Endodermal cell (in vitro differentiated cells): Measurements from ENCODE around the gene PDZD4. TPM values are rescaled to one million over a fixed set of nuclear protein-coding genes. Genes with fewer than 3 reads are reported as not detected.

ENCODE experiments used
- DNase-seq: peaks from one replicate; pipeline ENCODE4 v3.0.0-alpha.2; 2017
- H3K27ac ChIP-seq: 2 replicates; pipeline ENCODE4 v1.5.1; 2013; ENCODE audit warnings: mild to moderate bottlenecking, low read depth, low read length, moderate library complexity
- H3K27me3 ChIP-seq: 2 replicates; pipeline ENCODE4 v1.6.1; 2013; ENCODE audit warnings: mild to moderate bottlenecking, low read length, moderate library complexity; ENCODE audit not compliant: insufficient read depth, control insufficient read depth, poor library complexity, severe bottlenecking
- H3K36me3 ChIP-seq: 2 replicates; pipeline ENCODE4 v1.7.0; 2013; ENCODE audit warnings: mild to moderate bottlenecking, low read length, moderate library complexity; ENCODE audit not compliant: control insufficient read depth, insufficient read depth
- H3K4me1 ChIP-seq: one replicate; pipeline ENCODE4 v1.7.0; 2013; ENCODE audit warnings: low read length; ENCODE audit not compliant: control insufficient read depth, insufficient read depth
- H3K4me3 ChIP-seq: 2 replicates; pipeline ENCODE4 v1.5.1; 2013; ENCODE audit warnings: mild to moderate bottlenecking, low read length, moderate library complexity
- H3K9ac ChIP-seq: 2 replicates; pipeline ENCODE4 v1.6.1; 2013; ENCODE audit warnings: mild to moderate bottlenecking, low read length, moderate library complexity; ENCODE audit not compliant: poor library complexity, severe bottlenecking; ENCODE audit errors: extremely low read depth
- H3K9me3 ChIP-seq: 2 replicates; pipeline ENCODE4 v1.6.1; 2013; ENCODE audit warnings: mild to moderate bottlenecking, low read length, moderate library complexity; ENCODE audit not compliant: control insufficient read depth
- H3K27ac Mint-ChIP-seq: 2 replicates; pipeline ENCODE4 v1.8.0; 2020; ENCODE audit warnings: mixed read lengths
- H3K27me3 Mint-ChIP-seq: 2 replicates; pipeline ENCODE4 v1.8.0; 2021; ENCODE audit warnings: mild to moderate bottlenecking, mixed read lengths; ENCODE audit not compliant: insufficient read depth
- H3K36me3 Mint-ChIP-seq: 2 replicates; pipeline ENCODE4 v1.8.0; 2020; ENCODE audit warnings: low read depth, mixed read lengths
- H3K4me1 Mint-ChIP-seq: 2 replicates; pipeline ENCODE4 v1.8.0; 2020; ENCODE audit warnings: mixed read lengths
- H3K4me3 Mint-ChIP-seq: 2 replicates; pipeline ENCODE4 v1.8.0; 2020; ENCODE audit warnings: mild to moderate bottlenecking, moderate library complexity, mixed read lengths
- H3K9me3 Mint-ChIP-seq: 2 replicates; pipeline ENCODE4 v1.8.0; 2020; ENCODE audit warnings: mild to moderate bottlenecking, mixed read lengths
- WGBS, 2 experiments: methylation state at CpG; one replicate each; pipeline versions ENCODE4 v1.1.5 to v1.1.7; 2013; ENCODE audit warnings: missing lambda C conversion rate in 2 of 2, mixed read lengths in 1 of 2; ENCODE audit not compliant: insufficient coverage in 1 of 2, insufficient read length in 1 of 2; 5-methylcytosine and 5-hydroxymethylcytosine counted together
- total RNA-seq, 2 donors: library from RNA; stranded (reverse); fragmentation: NEBNext Ultra II Directional in 1 of 2; extraction: Animal tissue kit (Norgen Biotek cat#: 25700) in 1 of 2; gene quantifications; 2 replicates in 1 of 2; 3 replicates in 1 of 2; pipeline ENCODE4 v1.2.1, GENCODE V29; 2021
- TF ChIP-seq, protein P1 (sequence below): fragments of 200-600 bp; sonication (generic); conservative IDR thresholded peaks from 2 replicates; pipeline ENCODE4 v1.5.0; 2021; ENCODE audit warnings: antibody characterized with exemption, mild to moderate bottlenecking

PDZD4 gene
- total RNA-seq, 2 donors from 2014 or later = 30.1 to 68.3 TPM

DNA sequence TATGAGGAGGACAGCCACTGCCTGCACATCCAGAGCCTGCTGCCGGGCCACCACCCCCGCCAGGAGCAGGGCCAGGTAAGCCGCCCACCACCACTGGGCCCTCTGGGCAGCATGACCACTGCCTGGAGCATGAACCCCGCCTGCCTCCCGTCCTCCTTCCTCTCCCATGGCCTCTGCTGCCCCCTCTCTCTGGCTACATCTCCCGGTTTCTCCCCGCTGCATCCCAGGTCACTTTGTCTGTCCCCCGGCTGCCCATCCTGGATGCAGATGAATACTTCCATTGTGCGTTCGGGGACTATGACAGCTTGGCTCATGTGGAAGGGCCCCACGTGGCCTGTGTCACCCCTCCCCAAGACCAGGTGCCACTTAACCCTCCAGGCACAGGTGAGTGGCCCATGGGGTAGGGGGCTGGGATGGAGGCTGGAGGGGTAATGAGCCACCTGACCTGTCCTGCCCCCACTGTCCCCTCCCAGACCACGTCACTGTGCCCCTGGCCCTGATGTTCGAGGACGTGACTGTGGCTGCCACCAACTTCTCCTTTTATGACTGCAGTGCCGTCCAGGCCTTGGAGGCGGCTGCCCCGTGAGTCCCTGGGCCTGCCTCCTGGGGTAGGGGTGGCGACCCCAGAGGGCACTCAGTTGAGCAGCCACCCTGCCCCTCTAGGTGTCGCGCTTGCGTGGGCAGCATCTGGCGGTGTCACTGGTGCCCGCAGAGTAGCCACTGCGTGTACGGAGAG, 60.3 kb downstream of the PDZD4 start:
- no peaks in the 10 kb centered on the region for H3K36me3 Mint-ChIP-seq
- peak; percentile 36 for DNase-seq
- H3K4me3 ChIP-seq = no peak overlapping the region
- H3K27me3 ChIP-seq = no peaks in the 10 kb centered on the region
- no peaks in the 10 kb centered on the region for H3K4me1 ChIP-seq
- WGBS, 2 experiments = 80 to 91% methylated on average over 2 to 24 of the region's 25 CpGs
- H3K27ac ChIP-seq = no peak overlapping the region
- no peak overlapping the region for H3K9ac ChIP-seq
- no peak overlapping the region for H3K4me3 Mint-ChIP-seq
- no peaks in the 10 kb centered on the region for H3K4me1 Mint-ChIP-seq
- TF ChIP-seq, protein P1, sequence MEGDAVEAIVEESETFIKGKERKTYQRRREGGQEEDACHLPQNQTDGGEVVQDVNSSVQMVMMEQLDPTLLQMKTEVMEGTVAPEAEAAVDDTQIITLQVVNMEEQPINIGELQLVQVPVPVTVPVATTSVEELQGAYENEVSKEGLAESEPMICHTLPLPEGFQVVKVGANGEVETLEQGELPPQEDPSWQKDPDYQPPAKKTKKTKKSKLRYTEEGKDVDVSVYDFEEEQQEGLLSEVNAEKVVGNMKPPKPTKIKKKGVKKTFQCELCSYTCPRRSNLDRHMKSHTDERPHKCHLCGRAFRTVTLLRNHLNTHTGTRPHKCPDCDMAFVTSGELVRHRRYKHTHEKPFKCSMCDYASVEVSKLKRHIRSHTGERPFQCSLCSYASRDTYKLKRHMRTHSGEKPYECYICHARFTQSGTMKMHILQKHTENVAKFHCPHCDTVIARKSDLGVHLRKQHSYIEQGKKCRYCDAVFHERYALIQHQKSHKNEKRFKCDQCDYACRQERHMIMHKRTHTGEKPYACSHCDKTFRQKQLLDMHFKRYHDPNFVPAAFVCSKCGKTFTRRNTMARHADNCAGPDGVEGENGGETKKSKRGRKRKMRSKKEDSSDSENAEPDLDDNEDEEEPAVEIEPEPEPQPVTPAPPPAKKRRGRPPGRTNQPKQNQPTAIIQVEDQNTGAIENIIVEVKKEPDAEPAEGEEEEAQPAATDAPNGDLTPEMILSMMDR = no peak
- peaks cover 31% of the 10 kb centered on the region for H3K9me3 Mint-ChIP-seq
- H3K9me3 ChIP-seq = no peaks in the 10 kb centered on the region
- no peak overlapping the region for H3K27ac Mint-ChIP-seq
- no peaks in the 10 kb centered on the region for H3K27me3 Mint-ChIP-seq
- no peaks in the 10 kb centered on the region for H3K36me3 ChIP-seq

DNA sequence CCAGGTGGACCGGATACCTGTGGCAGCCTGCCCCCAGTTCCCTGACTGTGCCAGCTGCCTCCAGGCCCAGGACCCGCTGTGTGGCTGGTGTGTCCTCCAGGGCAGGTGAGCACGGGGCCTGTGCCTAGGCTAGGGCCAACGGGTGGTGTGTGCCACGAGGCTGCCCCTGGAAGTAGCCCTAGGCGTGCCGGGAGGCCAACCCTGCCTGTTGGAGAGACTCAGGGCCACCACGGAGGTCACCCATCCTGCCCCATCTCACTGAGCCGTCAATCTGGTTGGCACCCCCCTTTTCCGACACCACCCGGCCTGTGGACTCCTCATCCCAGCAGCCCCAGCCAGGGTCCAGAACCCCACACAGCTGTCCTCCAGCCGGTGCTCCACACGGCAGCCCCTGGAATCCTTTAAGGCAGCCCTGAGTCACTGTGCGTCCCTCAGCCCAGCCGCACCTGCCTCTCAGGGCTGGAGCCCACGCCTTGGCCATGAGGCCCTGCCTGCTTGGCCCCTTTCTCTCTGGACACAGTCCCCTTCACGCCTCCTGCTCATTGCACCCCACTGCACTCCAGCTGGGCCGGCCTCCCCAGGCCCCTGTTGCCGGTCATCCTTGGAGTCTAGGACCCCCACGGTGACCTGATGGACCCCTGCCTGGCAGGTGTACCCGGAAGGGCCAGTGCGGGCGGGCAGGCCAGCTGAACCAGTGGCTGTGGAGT, 61.0 kb downstream of the PDZD4 start:
- Histone ChIP-seq H3K36me3 (no peaks in the 10 kb centered on the region), H3K27me3 (no peaks in the 10 kb centered on the region), H3K4me1 (no peaks in the 10 kb centered on the region), H3K4me3 (no peak overlapping the region), H3K27ac (no peak overlapping the region), H3K9me3 (no peaks in the 10 kb centered on the region), H3K9ac (no peak overlapping the region)
- H3K36me3 Mint-ChIP-seq = no peaks in the 10 kb centered on the region
- no peak overlapping the region for H3K27ac Mint-ChIP-seq
- TF ChIP-seq, protein P1 = no peak
- no peaks in the 10 kb centered on the region for H3K4me1 Mint-ChIP-seq
- peaks cover 31% of the 10 kb centered on the region for H3K9me3 Mint-ChIP-seq
- WGBS, 2 experiments = 88 to 93% methylated on average over 6 to 23 of the region's 23 CpGs
- H3K4me3 Mint-ChIP-seq = no peak overlapping the region
- no peaks in the 10 kb centered on the region for H3K27me3 Mint-ChIP-seq
- DNase-seq = peak; percentile 29

DNA sequence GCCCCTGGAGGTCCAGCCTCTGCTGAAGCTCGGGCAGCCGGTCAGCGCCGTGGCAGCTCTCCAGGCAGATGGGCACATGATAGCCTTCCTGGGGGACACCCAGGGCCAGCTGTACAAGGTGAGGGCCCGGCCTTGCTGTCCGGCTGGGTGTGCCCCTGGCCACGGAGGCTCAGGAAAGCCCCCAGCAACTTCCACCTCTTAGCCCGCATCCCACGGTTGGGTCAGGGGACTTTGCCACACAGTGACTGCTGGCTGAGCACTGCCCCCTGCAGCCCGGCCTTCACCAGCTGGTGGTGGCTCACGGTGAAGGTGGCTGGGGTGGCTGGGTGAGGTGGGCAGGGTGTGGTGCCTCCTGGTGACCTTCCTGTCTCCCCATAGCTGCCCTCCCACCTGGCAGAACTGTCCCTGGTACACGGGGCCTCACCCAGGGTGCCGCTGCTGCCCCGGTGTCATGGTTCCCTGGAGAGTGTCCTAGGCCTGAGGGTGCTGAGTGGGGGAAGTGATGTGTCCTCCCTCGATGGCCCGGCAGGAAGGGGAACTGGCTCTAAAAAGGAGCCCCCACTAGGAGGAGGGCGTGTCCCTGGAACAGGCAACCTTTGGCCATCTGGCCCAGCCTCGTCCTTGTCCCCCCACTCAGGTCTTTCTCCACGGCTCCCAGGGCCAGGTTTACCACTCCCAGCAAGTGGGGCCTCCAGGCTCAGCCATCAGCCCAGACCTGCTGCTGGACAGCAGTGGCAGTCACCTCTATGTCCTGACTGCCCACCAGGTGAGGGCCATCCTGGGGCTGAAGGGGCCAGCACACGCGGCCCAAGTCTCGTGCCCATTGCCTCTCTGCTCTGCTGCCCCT, 61.8 kb downstream of the PDZD4 start:
- Histone ChIP-seq H3K36me3 (no peaks in the 10 kb centered on the region), H3K27ac (no peak overlapping the region), H3K9ac (no peak overlapping the region), H3K4me1 (no peaks in the 10 kb centered on the region), H3K9me3 (no peaks in the 10 kb centered on the region), H3K4me3 (no peak overlapping the region), H3K27me3 (no peaks in the 10 kb centered on the region)
- no peak overlapping the region for H3K4me3 Mint-ChIP-seq
- H3K36me3 Mint-ChIP-seq = no peaks in the 10 kb centered on the region
- H3K9me3 Mint-ChIP-seq = peaks cover 37% of the 10 kb centered on the region
- TF ChIP-seq, protein P1 = peak; percentile 53
- DNase-seq = peak; percentile 56
- 95 to 100% methylated on average over 2 to 19 of the region's 22 CpGs for WGBS, 2 experiments
- H3K27me3 Mint-ChIP-seq = peaks cover 1% of the 10 kb centered on the region
- H3K4me1 Mint-ChIP-seq = no peaks in the 10 kb centered on the region
- no peak overlapping the region for H3K27ac Mint-ChIP-seq
